DOHH2 (cell line): ENCODE measurements around the gene NEUROG1.

ENCODE experiments used
- H3F3A ChIP-seq: fragments of 200-600 bp; sonication (generic), shearing (Covaris generic); 2 replicates; pipeline ENCODE4 v1.6.0; 2016; ENCODE audit warnings: antibody characterized with exemption, mild to moderate bottlenecking; ENCODE audit not compliant: control insufficient read depth, insufficient read depth
- H3K27ac ChIP-seq: fragments of 200-600 bp; sonication (generic); 2 replicates; pipeline ENCODE4 v1.5.1; 2014; ENCODE audit warnings: low read depth, mild to moderate bottlenecking, low read length, moderate library complexity
- H3K27me3 ChIP-seq: fragments of 200-600 bp; sonication (generic); 2 replicates; pipeline ENCODE4 v1.6.1; 2014; ENCODE audit warnings: mild to moderate bottlenecking, low read length, mixed read lengths; ENCODE audit not compliant: control insufficient read depth
- H3K36me3 ChIP-seq: fragments of 200-600 bp; sonication (generic); 2 replicates; pipeline ENCODE4 v1.6.1; 2014; ENCODE audit warnings: mild to moderate bottlenecking, low read length, moderate library complexity, mixed read lengths; ENCODE audit not compliant: control insufficient read depth
- H3K4me1 ChIP-seq: fragments of 200-600 bp; sonication (generic); 2 replicates; pipeline ENCODE4 v1.6.1; 2014; ENCODE audit warnings: mild to moderate bottlenecking, low read length, mixed read lengths; ENCODE audit not compliant: control insufficient read depth
- H3K4me2 ChIP-seq: fragments of 200-600 bp; sonication (generic); 2 replicates; pipeline ENCODE4 v1.6.0; 2014; ENCODE audit warnings: mild to moderate bottlenecking, low read length, moderate library complexity
- H3K4me3 ChIP-seq: fragments of 200-600 bp; sonication (generic); 2 replicates; pipeline ENCODE4 v1.5.1; 2014; ENCODE audit warnings: mild to moderate bottlenecking, low read length, mixed read lengths
- H3K79me2 ChIP-seq: fragments of 200-600 bp; sonication (generic); 2 replicates; pipeline ENCODE4 v1.6.1; 2014; ENCODE audit warnings: mild to moderate bottlenecking, low read length, mixed read lengths; ENCODE audit not compliant: control insufficient read depth
- H3K9me2 ChIP-seq: fragments of 200-600 bp; sonication (generic); replicated peaks from 2 replicates; pipeline ENCODE4 v1.6.1; 2014; ENCODE audit warnings: mild to moderate bottlenecking, low read length, mixed read lengths; ENCODE audit not compliant: control insufficient read depth
- H3K9me3 ChIP-seq: fragments of 200-600 bp; sonication (generic); 2 replicates; pipeline ENCODE4 v1.6.1; 2014; ENCODE audit warnings: antibody characterized with exemption, low read length, mixed read lengths; ENCODE audit not compliant: control insufficient read depth, insufficient read depth
- H4K20me1 ChIP-seq: fragments of 200-600 bp; sonication (generic); 2 replicates; pipeline ENCODE4 v1.6.0; 2014; ENCODE audit warnings: low read depth, mild to moderate bottlenecking, antibody characterized with exemption, low read length, moderate library complexity; ENCODE audit not compliant: control insufficient read depth, insufficient read depth
- EZH2phosphoT487 ChIP-seq: fragments of 200-600 bp; sonication (generic); IDR thresholded peaks from 2 replicates; pipeline ENCODE4 v1.6.1; 2017; ENCODE audit warnings: borderline replicate concordance, mild to moderate bottlenecking, antibody characterized with exemption, low read length, moderate library complexity, mixed read lengths
- TF ChIP-seq, protein P1 (sequence below): fragments of 200-600 bp; sonication (generic); IDR thresholded peaks from one replicate; pipeline ENCODE4 v1.5.1; 2014; ENCODE audit warnings: antibody characterized with exemption, mild to moderate bottlenecking, low read depth, low read length; ENCODE audit not compliant: poor library complexity, severe bottlenecking

The NEUROG1 gene

DNA sequence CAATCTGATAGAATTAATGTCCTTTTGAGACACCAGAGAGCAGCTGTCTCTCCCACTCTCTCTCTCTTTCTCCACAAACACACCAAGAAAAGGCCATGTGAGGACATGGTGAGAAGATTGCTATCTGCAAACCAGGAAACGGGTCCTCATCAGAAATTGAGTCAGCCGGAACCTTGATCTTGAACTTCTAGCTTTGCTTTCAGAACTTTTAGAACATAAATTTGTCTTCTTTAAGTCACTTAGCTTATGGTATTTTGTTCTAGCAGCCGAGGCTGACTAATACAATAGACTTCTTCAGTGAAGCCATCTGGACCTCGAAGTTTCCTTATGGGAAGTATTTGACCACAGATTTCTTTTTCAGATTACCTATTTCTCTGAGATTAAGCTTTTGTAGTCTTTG, 18.1 kb downstream of the NEUROG1 start:
- H3F3A ChIP-seq = no peaks in the 10 kb centered on the region
- TF ChIP-seq, protein P1, sequence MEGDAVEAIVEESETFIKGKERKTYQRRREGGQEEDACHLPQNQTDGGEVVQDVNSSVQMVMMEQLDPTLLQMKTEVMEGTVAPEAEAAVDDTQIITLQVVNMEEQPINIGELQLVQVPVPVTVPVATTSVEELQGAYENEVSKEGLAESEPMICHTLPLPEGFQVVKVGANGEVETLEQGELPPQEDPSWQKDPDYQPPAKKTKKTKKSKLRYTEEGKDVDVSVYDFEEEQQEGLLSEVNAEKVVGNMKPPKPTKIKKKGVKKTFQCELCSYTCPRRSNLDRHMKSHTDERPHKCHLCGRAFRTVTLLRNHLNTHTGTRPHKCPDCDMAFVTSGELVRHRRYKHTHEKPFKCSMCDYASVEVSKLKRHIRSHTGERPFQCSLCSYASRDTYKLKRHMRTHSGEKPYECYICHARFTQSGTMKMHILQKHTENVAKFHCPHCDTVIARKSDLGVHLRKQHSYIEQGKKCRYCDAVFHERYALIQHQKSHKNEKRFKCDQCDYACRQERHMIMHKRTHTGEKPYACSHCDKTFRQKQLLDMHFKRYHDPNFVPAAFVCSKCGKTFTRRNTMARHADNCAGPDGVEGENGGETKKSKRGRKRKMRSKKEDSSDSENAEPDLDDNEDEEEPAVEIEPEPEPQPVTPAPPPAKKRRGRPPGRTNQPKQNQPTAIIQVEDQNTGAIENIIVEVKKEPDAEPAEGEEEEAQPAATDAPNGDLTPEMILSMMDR = no peak
- TF ChIP-seq EZH2phosphoT487 = no peak
- H3K4me1 ChIP-seq = no peaks in the 10 kb centered on the region
- H3K9me3 ChIP-seq = no peaks in the 10 kb centered on the region
- H3K4me3 ChIP-seq = no peak overlapping the region
- H3K27ac ChIP-seq = no peak overlapping the region
- no peaks in the 10 kb centered on the region for H4K20me1 ChIP-seq
- no peaks in the 10 kb centered on the region; the same call in 1 of the 2 replicates for H3K9me2 ChIP-seq
- peaks cover 5% of the 10 kb centered on the region; the same call in 1 of the 2 replicates for H3K27me3 ChIP-seq
- no peaks in the 10 kb centered on the region for H3K79me2 ChIP-seq
- no peak overlapping the region for H3K4me2 ChIP-seq
- H3K36me3 ChIP-seq = no peaks in the 10 kb centered on the region

GRCh38 chr5:135514116-135514515, 21.6 kb downstream of the NEUROG1 start:
- H3K4me2 ChIP-seq = no peak overlapping the region
- H3K27ac ChIP-seq = no peak overlapping the region
- no peaks in the 10 kb centered on the region; the same call in 1 of the 2 replicates for H3K9me2 ChIP-seq
- H3K79me2 ChIP-seq = no peaks in the 10 kb centered on the region
- H4K20me1 ChIP-seq = no peaks in the 10 kb centered on the region
- TF ChIP-seq, protein P1 = no peak
- TF ChIP-seq EZH2phosphoT487 = no peak
- no peak overlapping the region for H3K4me3 ChIP-seq
- H3K9me3 ChIP-seq = no peaks in the 10 kb centered on the region
- peaks cover 17% of the 10 kb centered on the region for H3K27me3 ChIP-seq
- no peaks in the 10 kb centered on the region for H3F3A ChIP-seq
- no peaks in the 10 kb centered on the region for H3K4me1 ChIP-seq
- no peaks in the 10 kb centered on the region for H3K36me3 ChIP-seq

DNA sequence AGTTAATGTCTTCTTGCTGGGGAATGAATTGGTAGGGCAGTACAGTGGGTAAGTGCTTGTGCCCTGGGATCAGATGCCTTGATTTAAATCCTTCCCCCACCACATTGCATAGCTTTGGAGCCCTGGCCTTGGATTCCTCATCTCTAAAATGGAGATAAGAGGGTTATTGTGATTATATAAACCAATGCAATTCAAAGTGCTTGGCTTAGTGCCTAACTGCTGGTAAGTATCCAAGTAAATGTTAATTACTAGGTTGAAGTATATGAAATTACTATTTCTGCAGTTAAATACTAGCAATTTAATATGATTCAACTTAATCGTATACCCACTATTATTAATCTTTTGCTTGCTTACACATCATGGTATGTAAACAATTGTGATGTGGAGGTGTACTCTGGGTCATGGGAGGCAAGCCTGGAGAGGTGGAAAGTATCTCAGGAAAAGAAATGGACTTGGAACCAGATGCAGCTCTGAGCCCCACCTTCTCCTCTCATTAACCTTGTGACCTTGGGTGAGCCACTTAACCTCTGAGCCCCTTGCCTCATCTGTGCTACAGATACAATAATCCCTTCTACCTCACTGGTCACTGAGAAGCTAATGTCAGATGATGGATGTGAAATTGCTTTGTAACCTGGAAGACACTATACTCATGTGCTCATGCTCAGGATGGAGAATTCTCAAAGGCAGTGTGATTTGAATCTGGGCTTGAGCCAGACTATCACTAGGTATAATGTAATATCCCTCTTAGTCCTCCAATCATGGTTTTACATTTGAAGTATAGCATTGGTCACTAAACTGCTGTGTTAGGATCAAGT, 23.8 kb downstream of the NEUROG1 start:
- H3K4me3 ChIP-seq = no peak overlapping the region
- no peaks in the 10 kb centered on the region for H3K9me3 ChIP-seq
- H3K79me2 ChIP-seq = no peaks in the 10 kb centered on the region
- H3K9me2 ChIP-seq = no peaks in the 10 kb centered on the region; the same call in 1 of the 2 replicates
- no peaks in the 10 kb centered on the region for H3F3A ChIP-seq
- H3K36me3 ChIP-seq = no peaks in the 10 kb centered on the region
- no peaks in the 10 kb centered on the region for H4K20me1 ChIP-seq
- H3K27ac ChIP-seq = no peak overlapping the region
- TF ChIP-seq, protein P1 = no peak
- no peak for TF ChIP-seq EZH2phosphoT487
- H3K27me3 ChIP-seq = peaks cover 23% of the 10 kb centered on the region
- no peaks in the 10 kb centered on the region for H3K4me1 ChIP-seq
- no peak overlapping the region for H3K4me2 ChIP-seq
